ENCODE measurements around the gene PHC2.

Gene PHC2

DNA sequence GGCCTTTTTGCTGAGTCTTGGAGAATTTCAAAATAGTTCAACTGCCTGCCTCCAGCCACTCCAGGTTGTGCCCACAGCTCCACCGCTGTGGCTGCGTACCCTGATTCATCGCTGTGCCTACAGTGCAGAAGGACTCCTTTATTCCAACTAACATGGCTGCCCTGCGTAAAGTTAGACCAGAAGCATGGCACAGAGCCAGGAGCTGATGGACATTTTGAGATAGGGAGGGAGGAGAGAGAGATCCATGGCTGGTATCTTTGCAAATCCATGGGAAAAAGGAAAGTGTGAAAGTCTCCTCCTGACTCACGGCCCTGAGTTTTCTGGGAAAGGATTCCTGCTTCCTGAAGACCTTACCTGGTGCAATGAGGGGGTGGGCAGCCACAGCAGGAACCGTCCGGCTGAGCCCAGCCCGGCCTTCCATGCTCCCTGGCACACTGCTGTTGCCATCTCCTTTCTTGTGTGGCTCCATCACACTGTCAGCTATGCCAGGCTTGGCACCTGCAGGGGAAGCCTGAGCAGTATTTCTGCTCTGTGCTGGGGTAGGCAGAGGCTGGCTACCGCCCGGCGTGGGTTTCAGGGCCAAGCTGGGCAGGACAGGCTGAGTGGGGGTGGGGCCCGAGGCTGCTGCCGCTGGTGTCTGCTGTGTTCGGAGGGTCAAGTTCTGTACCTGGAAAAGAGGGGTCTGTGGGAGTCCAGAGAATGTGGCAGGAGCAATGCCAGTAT lies 64.0 kb downstream of the PHC2 start:
- DNase-seq, result no peak

DNA sequence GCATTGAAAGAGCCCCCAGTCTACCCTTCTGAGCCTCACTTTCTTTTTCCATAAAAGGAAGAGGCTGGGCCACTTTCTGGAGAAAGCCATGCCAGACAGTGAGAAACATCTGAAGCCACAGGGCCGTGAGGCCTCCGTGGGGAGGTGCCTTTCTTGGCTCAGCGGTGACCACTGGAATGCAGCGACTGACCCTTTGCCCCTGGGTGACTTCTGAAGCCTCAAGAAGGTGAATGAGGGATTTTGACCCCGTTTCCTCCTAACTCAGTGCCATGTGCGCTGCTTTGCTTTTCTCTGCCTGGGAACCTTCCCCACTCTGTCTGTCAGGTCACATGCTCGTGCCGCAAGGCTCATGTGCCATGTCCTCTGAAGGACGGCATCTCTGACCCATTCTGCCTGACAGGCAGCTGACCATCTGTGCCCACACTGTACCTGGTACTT lies 65.3 kb downstream of the PHC2 start:
- DNase-seq, result peak; percentile 49

DNA sequence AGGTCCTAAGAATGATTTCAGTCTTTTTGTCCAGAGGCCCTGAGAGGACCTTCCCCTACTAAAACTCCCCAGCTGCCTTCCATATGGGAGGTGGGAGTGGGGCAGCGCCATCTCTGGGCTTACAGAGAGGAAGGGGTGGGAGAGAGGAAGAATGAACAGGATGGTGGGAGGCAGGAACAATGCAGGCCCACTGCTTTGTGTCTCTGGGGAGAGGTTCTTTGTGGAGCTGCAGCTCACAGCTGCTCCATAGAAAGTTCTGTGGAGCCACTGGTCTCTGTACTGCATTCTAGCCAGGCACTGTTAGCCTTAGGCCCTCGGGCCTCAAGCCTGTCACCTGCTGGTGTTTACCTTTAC lies 66.4 kb downstream of the PHC2 start:
- no peak for DNase-seq

DNA sequence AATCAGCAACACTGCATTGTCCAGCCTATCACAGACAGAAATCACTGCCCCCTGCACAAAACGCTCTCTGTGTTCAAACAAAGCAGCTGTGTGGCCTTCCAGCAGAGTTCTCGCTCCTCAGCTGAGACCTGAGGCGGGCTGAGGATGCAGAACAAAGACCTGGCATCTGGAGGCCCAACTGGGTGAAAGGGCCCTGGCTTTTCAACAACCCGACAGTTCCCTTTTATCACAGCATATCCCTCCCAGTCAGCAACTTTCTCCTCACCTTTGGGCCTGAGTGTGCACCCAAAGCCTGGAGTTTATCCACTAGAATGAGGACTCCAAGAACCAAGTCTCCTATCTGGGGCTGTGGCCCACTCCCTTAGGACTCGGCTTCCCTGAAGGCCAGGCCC lies 67.4 kb downstream of the PHC2 start:
- DNase-seq, result no peak

DNA sequence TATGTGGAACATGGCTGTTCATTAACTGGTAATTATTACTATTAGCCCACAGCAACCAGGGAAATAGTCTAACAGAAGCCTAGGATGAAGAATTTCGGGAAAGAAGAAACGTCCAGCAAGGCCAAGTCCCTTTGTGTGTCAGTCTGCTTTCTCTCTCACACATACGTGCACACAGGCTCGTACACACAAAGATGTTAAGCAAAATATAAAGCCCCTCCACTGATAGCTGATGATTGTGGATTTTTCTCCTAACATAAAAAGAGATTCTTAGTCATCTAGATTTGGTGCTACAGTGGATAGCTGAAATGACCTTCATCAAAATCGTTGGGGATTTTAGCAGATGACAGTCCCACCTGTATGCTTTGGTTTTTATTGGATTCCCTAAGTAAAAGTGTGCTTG lies 67.9 kb downstream of the PHC2 start:
- DNase-seq, result no peak

DNA sequence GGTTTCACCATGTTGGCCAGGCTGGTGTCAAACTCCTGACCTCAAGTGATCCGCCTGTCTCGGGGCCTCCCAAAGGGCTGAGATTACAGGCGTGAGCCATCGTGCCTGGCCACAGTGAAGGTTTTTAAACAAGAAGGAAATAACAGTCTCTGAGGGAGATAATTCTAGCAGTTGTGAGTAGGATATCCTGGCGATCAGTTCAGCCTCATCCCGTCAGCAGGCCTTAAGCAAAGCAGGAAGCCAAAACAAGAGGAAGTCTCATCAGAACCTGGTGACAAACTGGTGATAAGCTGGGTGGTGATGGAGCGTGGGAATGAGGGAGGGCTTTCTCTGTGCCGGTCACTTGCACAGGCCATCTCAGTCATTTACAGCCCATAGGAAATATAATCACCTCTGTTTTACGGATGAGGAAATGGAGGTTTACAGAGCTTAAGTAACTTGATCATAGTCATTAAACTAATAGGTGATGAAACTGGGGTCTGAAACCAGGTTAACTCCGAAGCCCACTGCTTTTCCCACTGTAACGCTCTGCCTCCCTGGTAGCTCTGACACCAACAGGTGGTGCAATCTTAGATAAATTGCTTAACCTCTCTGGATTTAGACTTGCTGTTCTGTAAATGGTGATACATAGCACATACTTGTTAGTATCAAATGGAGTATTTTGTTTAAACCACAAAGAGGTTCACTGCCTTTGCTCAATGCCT lies 69.2 kb downstream of the PHC2 start:
- no peak for DNase-seq

GRCh38 chr1:33360367-33360766 lies 70.5 kb downstream of the PHC2 start:
- no peak for DNase-seq

GRCh38 chr1:33359931-33360330 lies 71.0 kb downstream of the PHC2 start:
- no peak for DNase-seq

- DNase-seq, result no peak
Measured at GRCh38 chr1:33358795-33359503, 71.9 kb downstream of the PHC2 start.

DNA sequence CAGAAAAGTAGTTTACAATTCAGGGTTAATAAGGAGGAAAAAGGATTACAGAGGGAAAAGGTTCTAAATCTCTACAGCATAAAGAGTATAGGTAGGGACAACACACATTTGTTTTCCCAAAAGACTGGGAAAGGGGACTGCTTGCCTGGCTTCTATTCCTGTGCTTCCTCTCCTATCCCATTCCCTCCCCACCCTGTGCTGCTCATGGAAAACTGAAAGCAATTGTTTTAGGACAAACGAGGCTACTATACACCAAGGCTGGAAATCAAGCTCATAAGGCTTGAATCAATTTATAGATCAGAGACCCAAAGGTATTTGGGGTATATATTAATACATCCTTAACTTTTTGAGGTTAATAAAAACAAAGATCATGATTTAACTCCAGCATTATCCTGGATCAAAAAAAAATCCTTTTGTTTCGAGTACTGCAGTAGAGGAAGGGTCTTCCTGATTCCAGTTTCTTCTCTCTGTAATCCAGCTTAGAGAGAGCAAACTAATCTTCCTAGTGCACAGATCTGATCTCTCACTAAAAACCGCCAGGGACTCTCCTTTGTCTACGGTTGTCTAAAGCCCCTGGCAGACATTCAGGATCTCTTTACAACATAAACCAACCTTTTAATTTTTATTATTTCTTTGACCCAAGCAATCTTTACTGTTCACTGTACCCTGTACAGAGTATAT lies 72.6 kb downstream of the PHC2 start:
- no peak for DNase-seq

- DNase-seq, result no peak
Measured at GRCh38 chr1:33357099-33357498, 73.8 kb downstream of the PHC2 start.

GRCh38 chr1:33354707-33355316 lies 76.1 kb downstream of the PHC2 start:
- no peak for DNase-seq

- no peak for DNase-seq
Measured at GRCh38 chr1:33353531-33353930, 77.4 kb downstream of the PHC2 start.

GRCh38 chr1:33351281-33351660 lies 79.6 kb downstream of the PHC2 start:
- no peak for DNase-seq

GRCh38 chr1:33350611-33351280 lies 80.1 kb downstream of the PHC2 start:
- DNase-seq, result no peak

- DNase-seq, result peak; percentile 83
Measured at GRCh38 chr1:33349778-33350610, 80.9 kb downstream of the PHC2 start.

DNA sequence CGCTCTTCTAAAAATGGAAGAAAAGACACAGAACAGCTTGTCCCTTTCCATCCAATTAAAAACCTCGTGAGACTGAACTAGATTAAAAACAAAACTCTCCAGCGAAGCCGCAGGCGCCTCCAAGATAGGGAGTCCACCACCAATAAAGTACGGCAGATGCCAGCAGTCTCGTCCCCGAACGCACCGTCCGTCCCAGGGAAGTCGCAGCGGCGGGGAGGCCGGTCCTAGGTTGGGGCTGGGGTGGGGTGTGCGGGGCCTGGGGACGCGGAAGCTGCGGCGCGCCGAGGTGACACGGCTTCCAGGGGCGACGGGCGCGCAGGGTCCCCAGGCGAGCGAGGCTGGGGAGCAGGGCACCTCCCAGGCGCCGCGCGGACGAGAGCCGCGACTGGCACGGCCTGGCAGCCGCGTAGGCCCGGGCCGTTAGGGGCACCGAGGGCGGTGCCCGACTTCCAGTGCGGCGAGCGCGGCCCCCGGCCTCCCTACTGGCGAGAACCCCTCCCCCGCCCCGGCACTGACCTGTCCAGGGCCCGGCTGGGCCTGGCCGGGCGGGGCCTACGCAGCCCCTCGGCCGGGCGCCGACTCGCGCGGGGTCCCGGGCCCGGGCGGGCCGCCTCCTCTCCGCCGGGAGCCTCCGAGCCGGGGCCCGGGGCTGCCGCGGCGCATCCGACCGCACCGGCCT lies 81.7 kb downstream of the PHC2 start:
- no peak for DNase-seq

GRCh38 chr1:33348676-33349080 lies 82.2 kb downstream of the PHC2 start:
- DNase-seq, result no peak

- DNase-seq, result peak; percentile 64
Measured at GRCh38 chr1:33348194-33348593, 82.7 kb downstream of the PHC2 start.

DNA sequence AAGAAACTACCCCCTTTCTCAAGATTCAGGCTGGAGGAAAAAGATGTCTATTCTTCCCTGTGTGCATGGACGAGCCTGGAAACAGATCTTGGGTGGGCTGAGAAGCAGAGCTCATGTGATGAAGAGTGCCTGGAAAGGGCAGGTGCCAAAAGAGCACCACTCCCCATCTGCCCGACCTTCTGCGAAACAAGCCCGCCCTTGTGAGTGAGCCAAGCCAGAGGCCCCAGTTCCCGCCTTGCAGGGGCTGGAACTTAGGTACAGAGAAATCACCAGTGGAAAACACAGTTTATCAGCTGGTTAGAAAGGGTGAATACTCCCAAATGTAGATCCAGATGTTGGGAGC lies 83.3 kb downstream of the PHC2 start:
- no peak for DNase-seq

Data from fibroblast of skin of right quadriceps (primary cell).